ENCODE measurements around the gene CBLN3.

The CBLN3 gene

DNA sequence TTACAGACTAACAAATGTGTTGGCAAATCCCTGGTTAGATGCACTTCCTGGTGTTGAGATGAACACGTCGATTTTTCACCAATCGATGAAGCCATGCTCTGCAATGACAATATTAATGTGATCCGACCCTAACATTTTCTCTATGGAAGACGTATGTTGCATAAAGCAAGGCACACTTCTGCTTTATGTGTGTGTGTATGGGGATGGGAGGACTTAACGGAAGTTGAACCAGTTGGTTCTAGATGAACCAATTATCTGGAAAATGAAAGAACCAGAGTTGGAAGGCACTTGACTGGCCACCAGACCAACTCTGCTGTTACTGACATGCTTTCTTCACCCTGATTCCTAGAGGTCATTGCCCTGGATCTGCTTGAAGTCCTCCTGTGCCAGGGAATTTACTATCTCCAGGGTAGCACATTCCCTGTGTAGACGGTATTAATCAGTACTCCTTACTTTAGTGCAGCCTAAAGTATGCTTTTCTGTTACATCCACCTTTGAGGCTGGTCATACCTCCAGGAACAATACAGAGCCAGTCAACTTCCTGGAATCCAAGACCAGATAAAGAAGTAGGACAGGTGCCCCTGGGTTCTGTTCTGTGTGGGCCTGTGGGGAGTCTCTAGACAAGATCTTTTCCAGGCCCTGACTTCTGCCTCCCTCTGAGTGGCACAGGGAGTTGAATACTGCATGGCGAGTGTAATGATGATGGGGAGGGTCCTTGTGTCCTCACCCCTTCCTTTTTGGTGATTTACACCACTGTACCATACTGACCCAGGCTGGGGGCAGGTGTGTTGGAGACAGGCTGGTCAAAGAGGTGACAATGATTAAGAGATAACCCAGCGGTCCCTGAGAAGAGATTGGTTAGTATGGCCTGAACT, 9.0 kb upstream of the CBLN3 start:
- peak; percentile 47 to 69 (median 60) for DNase-seq

GRCh38 chr14:24437736-24438067, 8.2 kb upstream of the CBLN3 start:
- DNase-seq = no peak

DNA sequence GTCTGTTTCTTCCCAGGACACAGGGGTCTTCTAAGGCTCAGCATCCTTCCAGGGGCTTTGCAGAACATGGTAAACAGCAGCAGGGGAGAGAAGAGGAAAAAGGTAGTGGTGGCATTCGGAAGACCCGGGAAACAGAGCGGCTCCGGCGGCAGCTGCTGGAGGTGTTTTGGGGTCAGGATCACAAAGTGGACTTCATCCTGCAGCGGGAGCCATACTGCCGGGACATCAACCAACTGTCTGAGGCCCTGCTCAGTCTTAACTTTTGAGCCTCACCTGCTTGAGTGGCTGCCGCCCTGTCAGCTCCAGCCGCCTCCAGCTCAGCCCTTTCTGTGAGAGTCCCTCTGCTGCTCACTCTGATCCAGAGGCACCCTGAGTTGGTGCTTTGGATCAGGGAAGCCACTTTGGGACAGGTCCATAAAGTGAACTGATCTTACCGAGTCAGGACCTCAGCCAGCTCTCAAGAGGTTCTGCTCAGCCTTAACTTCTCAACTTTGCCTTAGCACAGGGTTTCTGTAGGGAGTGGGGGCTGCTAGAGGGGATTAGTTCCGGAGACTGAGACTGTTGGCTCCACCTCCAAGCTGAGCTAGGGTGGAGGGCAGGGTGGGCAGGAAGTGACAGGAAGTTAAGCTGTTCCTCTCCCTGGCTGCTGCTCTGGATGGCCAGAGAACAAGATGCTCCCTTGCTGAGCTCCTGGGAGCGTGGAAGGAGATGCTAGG, 7.7 kb upstream of the CBLN3 start:
- no peak for DNase-seq

GRCh38 chr14:24436355-24437019, 7.0 kb upstream of the CBLN3 start:
- peak; percentile 74 to 86 (median 86) for DNase-seq

DNA sequence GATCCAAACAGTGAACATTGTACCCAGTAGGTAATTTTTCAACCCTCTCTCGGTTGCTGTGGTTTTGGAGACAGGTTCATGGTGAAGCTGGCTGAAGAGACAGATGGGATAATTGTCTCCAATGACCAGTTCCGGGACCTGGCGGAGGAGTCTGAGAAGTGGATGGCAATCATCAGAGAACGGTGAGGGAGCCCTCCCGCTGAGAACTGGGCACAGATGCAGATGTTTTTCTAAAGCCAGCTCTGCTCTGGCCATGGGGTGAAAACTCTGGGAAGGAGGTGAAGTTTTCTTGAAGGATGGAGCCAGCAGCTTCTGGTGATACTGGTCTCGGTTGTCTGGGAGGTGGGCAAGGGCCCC, 6.5 kb upstream of the CBLN3 start:
- no peak for DNase-seq

GRCh38 chr14:24435192-24435810, 5.8 kb upstream of the CBLN3 start:
- DNase-seq = no peak

- no peak for DNase-seq
Measured at GRCh38 chr14:24434676-24435075, 5.2 kb upstream of the CBLN3 start.

DNA sequence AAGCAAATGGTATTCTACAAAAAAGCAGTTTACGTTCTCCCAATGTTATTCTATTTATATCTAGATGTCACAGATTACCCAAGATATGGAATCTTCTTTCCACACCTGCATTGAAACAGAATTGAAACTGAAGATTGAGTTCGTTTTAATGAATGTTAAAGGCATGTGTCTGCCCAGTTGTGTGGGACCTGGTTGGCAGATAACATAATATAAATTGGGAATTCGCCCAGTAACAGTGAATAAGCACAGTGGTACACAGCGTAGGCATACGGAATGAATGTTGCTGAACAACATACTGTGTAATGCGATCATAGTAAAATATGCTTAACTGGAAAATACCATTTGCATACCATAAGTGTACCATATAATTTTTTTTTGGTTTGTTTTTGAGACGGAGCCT, 4.6 kb upstream of the CBLN3 start:
- no peak for DNase-seq

DNA sequence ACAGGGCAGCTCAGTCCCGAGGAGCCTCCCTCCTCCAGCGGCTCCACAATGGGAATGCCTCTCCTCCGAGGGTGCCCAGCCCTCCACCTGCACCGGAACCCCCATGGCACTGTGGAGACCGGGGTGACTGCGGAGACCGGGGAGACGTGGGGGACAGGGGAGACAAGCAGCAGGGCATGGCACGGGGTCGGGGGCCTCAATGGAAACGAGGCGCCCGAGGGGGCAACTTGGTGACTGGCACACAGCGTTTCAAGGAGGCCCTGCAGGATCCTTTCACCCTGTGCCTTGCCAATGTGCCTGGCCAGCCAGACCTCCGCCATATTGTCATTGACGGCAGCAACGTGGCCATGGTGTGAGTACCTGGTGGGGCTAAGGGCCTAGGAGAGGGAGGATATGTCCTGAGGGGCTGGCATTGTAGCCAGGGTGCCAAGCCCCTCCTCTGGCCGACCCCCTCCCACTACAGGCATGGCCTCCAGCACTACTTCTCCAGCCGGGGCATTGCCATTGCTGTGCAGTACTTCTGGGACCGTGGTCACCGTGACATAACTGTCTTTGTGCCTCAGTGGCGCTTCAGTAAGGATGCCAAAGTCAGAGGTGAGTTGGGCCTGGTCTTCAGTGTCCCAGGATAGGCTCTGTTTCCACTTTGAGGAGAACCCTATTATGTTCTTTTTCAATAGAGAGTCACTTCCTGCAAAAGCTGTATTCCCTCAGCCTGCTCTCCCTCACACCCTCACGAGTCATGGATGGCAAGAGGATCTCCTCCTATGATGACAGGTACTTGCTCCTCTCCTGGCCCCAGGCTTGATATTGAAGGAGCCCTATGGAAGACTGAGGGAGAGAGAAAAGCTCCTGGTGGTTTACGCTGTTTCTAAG, 3.0 kb upstream of the CBLN3 start:
- DNase-seq = peak in 1 of 3 donors; percentile 21

DNA sequence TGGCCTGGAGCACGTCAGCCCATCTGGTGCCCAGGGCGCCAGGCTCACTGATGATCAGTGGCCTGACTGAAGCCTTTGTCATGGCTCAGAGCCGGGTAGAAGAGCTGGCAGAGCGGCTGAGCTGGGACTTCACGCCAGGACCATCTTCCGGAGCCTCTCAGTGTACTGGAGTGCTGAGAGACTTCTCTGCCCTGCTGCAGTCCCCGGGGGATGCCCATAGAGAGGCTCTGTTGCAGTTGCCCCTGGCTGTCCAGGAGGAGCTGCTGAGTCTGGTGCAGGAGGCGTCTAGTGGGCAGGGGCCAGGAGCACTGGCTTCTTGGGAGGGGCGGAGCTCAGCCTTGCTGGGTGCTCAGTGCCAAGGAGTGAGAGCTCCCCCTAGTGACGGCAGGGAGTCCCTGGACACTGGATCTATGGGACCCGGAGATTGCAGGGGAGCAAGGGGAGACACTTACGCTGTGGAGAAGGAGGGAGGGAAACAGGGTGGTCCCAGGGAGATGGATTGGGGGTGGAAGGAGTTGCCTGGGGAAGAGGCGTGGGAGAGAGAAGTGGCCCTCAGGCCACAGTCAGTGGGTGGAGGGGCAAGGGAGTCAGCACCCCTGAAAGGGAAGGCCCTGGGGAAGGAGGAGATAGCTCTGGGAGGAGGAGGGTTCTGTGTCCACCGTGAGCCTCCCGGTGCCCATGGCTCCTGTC, 2.2 kb upstream of the CBLN3 start:
- peak; percentile 96 to 98 (median 96) for DNase-seq

GRCh38 chr14:24430682-24431568, 1.5 kb upstream of the CBLN3 start:
- peak; percentile 82 to 90 (median 83) for DNase-seq

DNA sequence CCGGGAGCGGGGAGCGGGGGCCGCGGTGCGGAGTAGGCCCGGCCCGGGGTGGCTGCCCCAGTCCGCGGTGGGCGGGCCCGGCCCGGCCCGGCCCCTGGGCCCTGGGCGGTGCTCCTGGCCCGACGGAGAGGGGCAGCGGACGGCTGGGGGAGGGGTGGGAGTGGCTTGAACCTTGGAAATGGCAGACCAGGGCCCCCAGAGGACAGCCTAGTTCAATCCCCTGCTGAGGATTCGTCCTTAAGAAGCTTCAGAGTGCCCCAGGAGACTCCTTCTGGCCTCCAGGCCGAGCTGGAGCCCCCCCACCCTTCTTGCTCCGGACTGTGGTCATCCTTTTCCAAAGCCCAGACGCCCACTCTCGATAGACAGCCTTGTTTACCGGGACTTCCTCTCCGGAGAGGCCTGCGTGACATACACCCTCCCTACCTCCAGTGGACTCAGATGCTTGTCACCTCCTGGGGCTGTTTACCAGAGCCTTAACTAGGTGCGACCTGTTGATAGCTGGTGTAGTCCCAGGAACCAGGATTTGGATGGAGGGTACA, 744 bp upstream of the CBLN3 start:
- DNase-seq = peak; percentile 80 to 93 (median 88)

- no peak for DNase-seq
Measured at GRCh38 chr14:24428628-24429394, 657 bp downstream of the CBLN3 start.

DNA sequence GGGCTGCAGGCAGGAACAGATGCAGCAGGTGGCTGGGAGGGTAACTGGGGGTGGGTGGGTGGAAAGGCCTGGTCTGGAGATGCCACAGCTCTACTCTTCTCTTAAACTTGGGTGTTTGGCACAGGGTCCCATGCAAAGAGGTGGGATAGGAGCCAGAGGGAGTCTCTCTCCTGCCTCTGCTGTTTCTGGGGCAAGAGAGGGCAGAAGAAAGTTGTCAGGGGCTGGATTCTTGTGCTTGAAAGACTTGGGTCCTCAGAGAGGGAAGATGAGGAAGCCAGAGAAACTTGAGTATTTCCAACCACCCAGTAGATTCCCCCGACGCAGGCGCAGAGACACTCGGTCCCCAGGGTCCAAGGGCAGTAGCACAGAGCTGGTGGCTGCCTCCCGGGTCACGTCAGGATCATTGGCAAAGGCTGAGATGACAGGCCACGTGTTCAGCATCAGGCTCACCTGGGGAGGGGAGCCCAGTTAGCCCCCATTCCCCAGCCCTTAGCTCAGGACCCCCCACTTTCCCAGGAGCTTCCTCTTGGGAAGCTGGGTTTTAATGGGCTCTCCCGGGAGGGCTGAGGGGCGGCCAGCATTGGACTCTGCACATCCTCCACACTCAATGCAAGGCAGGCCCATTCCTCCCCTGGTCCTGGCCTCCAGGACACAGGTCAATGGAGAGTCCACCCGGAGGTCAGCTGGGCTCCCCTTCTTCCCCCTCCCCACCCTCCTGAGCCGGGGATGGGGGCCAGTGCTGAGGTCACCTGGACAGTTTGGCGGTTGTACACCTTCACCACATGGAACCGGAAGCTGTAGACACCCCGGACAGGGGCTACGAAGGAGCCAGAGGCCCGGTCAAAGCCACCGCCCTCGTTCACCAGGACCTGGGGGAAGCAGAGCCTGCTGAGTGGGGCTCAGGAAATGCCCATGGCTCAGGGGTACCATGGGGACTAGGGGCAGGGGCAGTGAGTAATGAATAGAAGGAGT, 1.6 kb downstream of the CBLN3 start:
- DNase-seq = no peak

DNA sequence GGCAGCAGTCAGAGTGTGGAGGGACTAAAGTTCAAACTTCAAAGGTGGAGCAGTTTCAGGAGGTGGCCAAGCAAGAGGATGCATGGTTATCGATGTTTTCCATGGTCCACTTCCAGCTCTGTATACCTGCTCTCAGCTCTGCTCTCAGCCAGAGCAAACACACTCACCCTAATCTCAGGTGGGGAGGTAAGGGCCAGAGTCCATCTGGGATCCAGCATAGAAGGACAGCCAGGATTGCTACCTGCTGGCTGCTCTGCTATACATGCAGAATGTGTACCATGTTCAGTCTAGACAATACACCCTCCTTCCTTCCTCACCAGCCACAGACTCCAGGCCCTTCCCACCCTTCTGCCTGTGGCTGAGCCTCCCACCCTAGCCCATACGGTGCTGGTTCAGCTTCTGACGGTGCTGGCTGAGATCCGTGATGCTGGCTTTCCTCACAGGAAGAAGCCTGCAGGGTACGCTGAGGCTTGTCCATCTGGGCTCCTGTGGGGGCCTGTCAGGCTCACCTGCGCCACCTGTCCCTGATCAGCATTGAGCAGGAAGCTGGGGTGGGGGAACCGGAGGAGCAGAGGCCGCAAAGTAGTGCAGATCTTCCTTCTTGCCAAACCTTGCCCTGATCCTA, 2.4 kb downstream of the CBLN3 start:
- DNase-seq = no peak

GRCh38 chr14:24426150-24426911, 3.1 kb downstream of the CBLN3 start:
- DNase-seq = no peak

GRCh38 chr14:24425704-24426103, 3.8 kb downstream of the CBLN3 start:
- peak; percentile 31 to 58 (median 57) for DNase-seq

Data from suppressor macrophage treated with lipopolysaccharide for 1 hour (primary cell).